Nephron progenitor cell (in vitro differentiated cells): ENCODE results near the gene APOBEC3A.
"Not testable (repeated sequence)": the region's sequence is repeated elsewhere in the genome, so short reads cannot be mapped to it uniquely, and the experiment has no call there.

Source experiments
- DNase-seq: peaks from one replicate; pipeline ENCODE4 v3.0.0; 2021
- H3K27ac Mint-ChIP-seq: 2 replicates; pipeline ENCODE4 v1.8.0; 2021; ENCODE audit warnings: mild to moderate bottlenecking, moderate library complexity, mixed read lengths
- H3K27me3 Mint-ChIP-seq: 2 replicates; pipeline ENCODE4 v1.8.0; 2021; ENCODE audit warnings: mild to moderate bottlenecking, low read depth, mixed read lengths; ENCODE audit not compliant: poor library complexity
- H3K36me3 Mint-ChIP-seq: 2 replicates; pipeline ENCODE4 v1.8.0; 2021; ENCODE audit warnings: low read depth, mixed read lengths
- H3K4me1 Mint-ChIP-seq: 2 replicates; pipeline ENCODE4 v1.8.0; 2021; ENCODE audit warnings: mixed read lengths
- H3K4me3 Mint-ChIP-seq: 2 replicates; pipeline ENCODE4 v1.8.0; 2021; ENCODE audit warnings: mild to moderate bottlenecking, moderate library complexity, mixed read lengths
- H3K9me3 Mint-ChIP-seq: 2 replicates; pipeline ENCODE4 v1.8.0; 2021; ENCODE audit warnings: mild to moderate bottlenecking, moderate library complexity, mixed read lengths
- TF ChIP-seq, protein P1 (sequence below): fragments of 200-600 bp; sonication (generic); IDR thresholded peaks from 2 replicates; pipeline ENCODE4 v1.5.0; 2021; ENCODE audit warnings: antibody characterized with exemption

Gene APOBEC3A

GRCh38 chr22:38944653-38945052, 12.8 kb upstream of the APOBEC3A start:
- TF ChIP-seq, protein P1, sequence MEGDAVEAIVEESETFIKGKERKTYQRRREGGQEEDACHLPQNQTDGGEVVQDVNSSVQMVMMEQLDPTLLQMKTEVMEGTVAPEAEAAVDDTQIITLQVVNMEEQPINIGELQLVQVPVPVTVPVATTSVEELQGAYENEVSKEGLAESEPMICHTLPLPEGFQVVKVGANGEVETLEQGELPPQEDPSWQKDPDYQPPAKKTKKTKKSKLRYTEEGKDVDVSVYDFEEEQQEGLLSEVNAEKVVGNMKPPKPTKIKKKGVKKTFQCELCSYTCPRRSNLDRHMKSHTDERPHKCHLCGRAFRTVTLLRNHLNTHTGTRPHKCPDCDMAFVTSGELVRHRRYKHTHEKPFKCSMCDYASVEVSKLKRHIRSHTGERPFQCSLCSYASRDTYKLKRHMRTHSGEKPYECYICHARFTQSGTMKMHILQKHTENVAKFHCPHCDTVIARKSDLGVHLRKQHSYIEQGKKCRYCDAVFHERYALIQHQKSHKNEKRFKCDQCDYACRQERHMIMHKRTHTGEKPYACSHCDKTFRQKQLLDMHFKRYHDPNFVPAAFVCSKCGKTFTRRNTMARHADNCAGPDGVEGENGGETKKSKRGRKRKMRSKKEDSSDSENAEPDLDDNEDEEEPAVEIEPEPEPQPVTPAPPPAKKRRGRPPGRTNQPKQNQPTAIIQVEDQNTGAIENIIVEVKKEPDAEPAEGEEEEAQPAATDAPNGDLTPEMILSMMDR: no peak
- no peak overlapping the region for H3K27ac Mint-ChIP-seq
- H3K4me3 Mint-ChIP-seq: no peak overlapping the region
- no peak for DNase-seq
- H3K4me1 Mint-ChIP-seq: peaks cover 62% of the 10 kb centered on the region
- no peaks in the 10 kb centered on the region for H3K36me3 Mint-ChIP-seq
- H3K27me3 Mint-ChIP-seq: peaks cover 25% of the 10 kb centered on the region
- no peaks in the 10 kb centered on the region for H3K9me3 Mint-ChIP-seq

- not testable (repeated sequence) for H3K9me3 Mint-ChIP-seq, DNase-seq, H3K4me3 Mint-ChIP-seq, H3K36me3 Mint-ChIP-seq
- peak overlapping the region; percentile 30 for H3K27ac Mint-ChIP-seq
- H3K4me1 Mint-ChIP-seq: peaks cover 73% of the 10 kb centered on the region
- peaks cover 25% of the 10 kb centered on the region for H3K27me3 Mint-ChIP-seq
Observed at GRCh38 chr22:38945706-38946338, 11.6 kb upstream of the APOBEC3A start.

DNA sequence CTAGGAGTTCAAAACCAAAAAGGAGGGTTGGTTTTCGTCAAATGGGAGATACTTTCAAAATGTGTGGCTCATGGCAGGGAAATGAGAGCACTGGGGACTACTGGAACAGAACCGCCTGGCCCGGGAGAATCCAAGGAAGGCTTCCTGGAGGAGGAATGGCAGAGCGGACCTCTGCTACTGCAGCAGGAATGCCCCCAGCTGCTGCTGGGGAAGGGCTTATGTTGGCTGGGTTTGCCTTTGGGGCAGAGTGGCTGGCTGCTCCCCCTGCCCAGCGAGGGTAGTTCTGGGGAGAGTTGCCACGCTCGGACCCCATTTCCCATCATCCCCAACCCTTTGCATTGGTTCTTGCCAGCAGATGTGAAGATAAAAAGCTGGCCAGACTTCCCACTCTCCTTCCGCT, 10.6 kb upstream of the APOBEC3A start:
- TF ChIP-seq, protein P1: no peak
- Mint-ChIP-seq H3K27ac (peak overlapping the region; percentile 32), H3K4me1 (peaks cover 68% of the 10 kb centered on the region), H3K27me3 (peaks cover 19% of the 10 kb centered on the region), H3K36me3 (no peaks in the 10 kb centered on the region), H3K4me3 (no peak overlapping the region), H3K9me3 (no peaks in the 10 kb centered on the region)
- no peak for DNase-seq

GRCh38 chr22:38947321-38948140, 9.9 kb upstream of the APOBEC3A start:
- peak overlapping the region; percentile 32 for H3K27ac Mint-ChIP-seq
- peaks cover 16% of the 10 kb centered on the region for H3K27me3 Mint-ChIP-seq
- TF ChIP-seq, protein P1: no peak
- DNase-seq: no peak
- peaks cover 64% of the 10 kb centered on the region for H3K4me1 Mint-ChIP-seq
- H3K9me3 Mint-ChIP-seq: no peaks in the 10 kb centered on the region
- H3K36me3 Mint-ChIP-seq: no peaks in the 10 kb centered on the region
- H3K4me3 Mint-ChIP-seq: no peak overlapping the region

GRCh38 chr22:38948181-38948940, 9.0 kb upstream of the APOBEC3A start:
- Mint-ChIP-seq H3K36me3 (no peaks in the 10 kb centered on the region), H3K9me3 (no peaks in the 10 kb centered on the region), H3K4me3 (no peak overlapping the region), H3K27me3 (peaks cover 16% of the 10 kb centered on the region), H3K27ac (no peak overlapping the region), H3K4me1 (peaks cover 56% of the 10 kb centered on the region)
- TF ChIP-seq, protein P1: no peak
- no peak for DNase-seq

- no peak for DNase-seq
- Mint-ChIP-seq H3K4me3 (no peak overlapping the region), H3K9me3 (no peaks in the 10 kb centered on the region), H3K36me3 (no peaks in the 10 kb centered on the region), H3K27me3 (peaks cover 12% of the 10 kb centered on the region), H3K4me1 (peaks cover 42% of the 10 kb centered on the region), H3K27ac (no peak overlapping the region)
- TF ChIP-seq, protein P1: no peak
Observed at GRCh38 chr22:38949889-38950405, 7.5 kb upstream of the APOBEC3A start.
